ELF-1 (cell line): ENCODE results near the gene SLFN11.
A peak's percentile ranks its signal among the peaks of the same experiment; 100 is the strongest.
"Not testable (repeated sequence)": the region's sequence is repeated elsewhere in the genome, so short reads cannot be mapped to it uniquely, and the experiment has no call there.

ENCODE experiments used
- DNase-seq: peaks from one replicate; pipeline ENCODE4 v3.0.0-alpha.2; 2016; ENCODE audit warnings: low read depth, low spot score

The SLFN11 gene

DNA sequence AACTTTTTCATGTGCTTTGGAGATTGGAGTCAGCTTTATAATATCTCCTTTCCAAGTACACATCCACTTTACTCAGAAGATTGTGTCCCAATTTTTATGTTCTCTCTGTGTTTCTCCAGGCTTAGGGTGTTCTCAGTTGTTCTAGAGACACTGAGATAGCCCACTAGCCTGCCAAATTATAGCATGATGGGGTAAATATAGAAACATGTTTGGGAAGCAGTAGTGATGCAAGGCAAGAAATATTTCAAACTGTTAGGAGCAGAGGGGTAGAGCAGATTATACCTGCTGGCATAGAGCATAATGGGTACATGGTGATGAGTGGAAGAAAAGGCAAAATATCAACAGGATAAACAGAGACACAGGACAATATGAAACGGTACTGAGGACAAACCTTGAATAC is 12.4 kb downstream of the SLFN11 start:
- no peak for DNase-seq

DNA sequence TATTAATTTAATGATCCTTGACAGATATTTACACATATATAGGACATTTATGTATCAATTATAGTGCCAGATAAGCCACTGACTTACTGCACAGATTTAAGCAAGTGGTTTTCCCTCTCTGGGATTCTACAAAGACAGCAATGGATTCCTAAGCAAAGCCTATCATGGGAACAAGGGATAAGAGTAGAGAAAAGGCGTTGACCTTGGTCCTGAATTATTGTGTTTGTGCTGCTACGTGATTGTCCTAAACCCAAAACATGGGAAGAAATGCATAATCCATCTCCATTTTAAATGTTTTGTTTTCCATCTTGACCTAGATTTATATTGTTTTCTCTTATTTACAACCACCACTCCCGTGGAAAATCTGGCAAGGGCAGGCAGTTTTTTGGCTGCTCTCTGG is 14.0 kb downstream of the SLFN11 start:
- DNase-seq: no peak

DNA sequence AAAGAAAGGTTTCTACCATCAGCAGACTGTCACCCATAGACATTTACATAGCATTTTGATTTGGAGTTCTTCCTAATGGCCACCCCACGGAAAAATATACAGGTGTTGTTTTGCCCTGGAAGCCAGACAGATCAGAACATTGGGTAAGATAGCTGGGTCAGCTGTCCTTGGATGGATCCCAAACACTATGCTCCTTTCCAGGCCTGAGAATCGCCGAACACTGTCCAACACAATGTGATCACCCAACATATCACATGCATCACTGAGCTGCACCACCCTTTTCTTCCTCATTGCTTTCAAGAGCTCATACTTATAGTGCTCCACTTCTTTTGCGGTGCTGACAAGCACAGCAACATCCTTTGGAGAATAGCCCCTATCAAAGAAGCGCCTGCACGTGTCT is 21.1 kb downstream of the SLFN11 start:
- no peak for DNase-seq

DNA sequence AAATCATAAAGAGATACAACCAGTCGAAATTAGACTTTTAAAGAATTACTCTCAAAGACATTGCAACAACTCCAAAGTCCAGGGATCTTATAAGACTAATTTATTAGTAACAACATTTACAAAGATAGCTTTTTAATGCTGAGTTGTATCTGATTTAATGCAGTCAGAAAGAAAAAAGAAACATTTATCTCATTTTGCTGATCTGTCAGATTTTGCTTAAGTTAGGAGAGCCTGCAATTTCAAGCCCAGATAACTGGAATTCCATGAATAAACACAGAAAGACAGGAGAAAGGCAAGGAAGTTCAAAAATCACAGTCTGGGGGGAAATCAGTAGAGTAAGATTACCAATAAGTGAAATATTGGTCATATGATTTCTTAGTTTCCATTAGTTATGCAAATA is 22.9 kb downstream of the SLFN11 start:
- DNase-seq: no peak

DNA sequence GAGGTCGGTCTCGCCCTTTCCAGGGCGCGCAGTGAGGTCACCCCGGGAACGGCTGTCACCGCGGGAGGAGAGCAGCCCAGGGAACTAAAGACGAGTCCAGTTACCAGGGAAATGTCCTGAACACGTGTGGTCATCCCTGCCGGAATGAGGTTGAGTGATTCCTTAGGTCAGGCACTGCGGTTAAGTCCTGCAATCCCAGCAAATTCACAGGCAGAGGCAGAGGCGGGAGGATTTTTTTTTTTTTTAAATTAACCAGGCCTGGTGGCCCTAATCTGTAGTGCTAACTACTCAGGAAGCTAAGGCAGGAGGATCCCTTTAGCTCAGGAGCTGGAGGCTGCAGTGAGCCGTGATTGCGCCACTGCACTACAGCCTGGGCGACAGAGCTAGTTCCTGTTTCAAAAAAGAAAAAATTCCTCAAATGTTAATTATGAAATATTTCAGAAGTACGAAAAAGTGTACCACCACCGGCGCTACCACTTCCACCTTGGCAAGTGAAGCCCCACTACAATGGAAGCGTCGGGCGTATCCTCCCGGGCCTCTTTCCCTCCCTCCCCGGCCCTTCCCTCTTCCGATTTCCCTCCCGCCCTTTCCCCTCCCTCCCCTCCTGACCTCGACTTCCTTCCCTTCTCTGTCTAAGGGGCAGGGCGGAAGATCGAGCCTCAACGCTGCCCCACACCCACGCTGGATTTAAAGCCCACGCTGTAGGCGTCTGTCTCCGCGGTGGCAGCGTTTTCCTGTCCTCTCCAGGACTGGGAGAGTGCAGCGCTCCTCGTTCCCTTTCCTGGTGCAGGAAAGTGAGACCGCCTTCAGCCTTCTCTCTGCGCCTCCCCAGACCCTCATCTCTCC is 27.3 kb downstream of the SLFN11 start:
- DNase-seq: peak; percentile 56

DNA sequence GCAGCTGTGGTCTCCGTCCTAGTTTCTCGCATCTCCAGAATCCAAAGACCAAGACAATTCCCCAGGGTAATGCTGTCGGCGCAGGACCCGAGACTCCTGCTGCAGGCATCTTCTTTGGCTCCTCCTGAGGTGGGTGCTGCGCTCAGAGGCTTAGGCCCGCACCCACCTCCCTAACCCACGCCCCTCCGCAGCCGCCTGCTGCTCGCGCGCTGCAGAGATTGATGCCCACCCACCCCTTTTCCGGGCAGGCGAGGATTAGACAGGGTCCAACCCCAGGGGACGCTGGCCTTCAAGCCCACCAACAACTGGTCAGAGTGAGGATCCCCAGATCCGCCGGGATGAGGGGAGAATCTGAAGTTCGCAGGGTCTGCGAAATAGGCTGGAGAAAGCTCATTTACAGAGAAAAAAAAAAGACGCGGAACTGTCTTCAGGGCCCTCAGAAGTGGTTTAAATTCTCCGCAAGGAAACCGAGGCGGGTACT is 27.9 kb downstream of the SLFN11 start:
- no peak for DNase-seq

DNA sequence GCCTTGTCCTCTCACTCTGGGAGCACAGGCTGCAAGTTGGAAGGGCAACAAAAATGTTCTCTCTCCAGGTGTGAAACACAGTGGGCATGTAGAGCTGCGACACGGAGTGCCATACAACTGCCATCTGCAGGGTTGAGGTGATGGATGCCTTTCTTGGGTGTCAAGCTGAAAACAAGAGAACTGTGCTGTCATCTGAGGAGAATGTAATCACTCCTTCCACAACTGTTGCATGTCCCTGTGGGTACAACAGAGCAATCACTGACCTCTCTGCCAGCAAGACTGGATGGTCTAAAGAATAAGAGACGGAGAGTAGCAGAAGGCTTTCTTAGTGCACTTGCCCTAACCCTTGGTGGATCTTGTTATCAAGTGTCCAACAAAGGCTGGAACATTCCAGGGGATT is 29.2 kb downstream of the SLFN11 start:
- DNase-seq: no peak

DNA sequence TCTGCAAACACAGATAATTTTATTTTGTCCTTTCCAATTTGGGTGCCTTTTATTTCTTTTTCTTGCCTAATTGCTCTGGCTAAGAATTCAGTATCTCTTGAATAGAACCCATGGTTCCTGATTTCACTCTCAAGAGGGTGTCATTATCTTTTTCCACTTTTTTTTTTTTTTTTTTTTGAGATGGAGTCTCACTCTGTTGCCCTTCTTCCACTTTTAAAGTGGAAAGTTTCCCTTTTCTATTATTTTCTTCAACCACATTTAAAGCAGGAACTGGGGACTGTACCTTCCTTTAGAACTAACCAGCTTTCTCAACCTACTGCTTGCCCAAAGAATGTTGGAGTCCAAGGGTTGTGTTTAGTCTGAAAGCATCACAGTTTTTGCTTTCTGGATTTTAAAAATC is 31.1 kb downstream of the SLFN11 start:
- DNase-seq: no peak

DNA sequence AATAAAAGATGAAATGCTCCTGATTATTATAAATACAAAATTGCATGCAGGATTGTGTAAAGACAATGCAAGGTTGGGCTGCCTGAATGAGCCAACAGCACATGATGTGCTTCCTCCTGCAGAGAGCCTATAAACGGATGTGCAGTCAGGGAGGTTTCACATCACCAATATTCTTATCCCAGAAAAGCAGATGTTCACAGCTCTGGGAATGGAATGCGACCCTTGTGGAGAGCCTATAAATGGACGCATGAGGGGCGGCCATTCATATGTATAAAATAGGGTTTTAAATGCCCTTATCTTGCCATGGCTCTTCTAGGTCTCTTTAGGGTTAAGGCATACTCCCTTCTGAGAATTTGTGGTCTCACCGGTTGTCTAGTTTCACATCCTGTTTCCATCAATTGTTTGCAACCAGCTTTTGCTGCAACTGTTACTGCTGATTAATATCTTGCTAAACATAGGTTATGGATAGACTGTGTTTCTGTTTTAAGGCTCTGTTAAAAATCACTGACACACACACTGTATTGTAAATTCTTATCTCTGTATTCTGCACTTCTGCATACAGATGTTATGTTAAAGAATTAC is 31.9 kb downstream of the SLFN11 start:
- no peak for DNase-seq

DNA sequence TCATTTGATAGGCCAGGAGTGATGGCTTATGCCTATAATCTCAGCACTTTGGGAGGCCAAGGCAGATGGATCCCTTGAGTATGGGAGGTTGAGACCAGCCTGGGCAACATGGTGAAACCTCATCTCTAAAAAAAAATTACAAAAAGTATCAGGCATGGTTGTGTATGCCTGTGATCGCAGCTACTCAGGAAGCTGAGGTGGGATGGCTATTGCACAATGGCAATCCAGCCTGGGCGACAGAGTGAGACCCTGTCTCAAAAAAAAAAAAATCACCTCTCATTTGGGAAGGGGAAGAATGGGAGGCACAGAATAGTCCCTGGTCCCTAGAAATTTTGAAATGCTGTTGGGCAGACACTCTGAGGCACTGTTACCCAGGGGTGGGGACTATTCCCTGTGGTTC is 35.2 kb downstream of the SLFN11 start:
- no peak for DNase-seq

DNA sequence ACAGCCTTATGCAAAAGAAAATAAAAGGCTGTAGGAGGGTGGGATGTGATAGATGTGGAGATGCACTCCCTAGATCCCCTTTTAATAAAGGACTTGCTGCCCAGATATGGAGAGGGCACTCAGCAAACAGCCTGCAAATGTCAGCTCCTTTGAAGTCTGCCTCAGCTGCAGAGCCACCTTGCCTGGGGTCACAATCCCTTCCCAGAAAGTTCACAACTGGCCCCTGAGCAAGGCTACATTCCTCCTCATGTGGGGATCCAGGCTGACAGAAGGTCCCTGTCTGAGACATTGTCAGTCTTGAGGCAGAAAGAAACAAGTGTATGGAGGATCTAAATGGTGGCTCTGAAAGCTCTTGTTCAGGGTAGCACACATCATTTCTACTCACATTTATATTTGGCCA is 36.1 kb downstream of the SLFN11 start:
- peak; percentile 73 for DNase-seq

DNA sequence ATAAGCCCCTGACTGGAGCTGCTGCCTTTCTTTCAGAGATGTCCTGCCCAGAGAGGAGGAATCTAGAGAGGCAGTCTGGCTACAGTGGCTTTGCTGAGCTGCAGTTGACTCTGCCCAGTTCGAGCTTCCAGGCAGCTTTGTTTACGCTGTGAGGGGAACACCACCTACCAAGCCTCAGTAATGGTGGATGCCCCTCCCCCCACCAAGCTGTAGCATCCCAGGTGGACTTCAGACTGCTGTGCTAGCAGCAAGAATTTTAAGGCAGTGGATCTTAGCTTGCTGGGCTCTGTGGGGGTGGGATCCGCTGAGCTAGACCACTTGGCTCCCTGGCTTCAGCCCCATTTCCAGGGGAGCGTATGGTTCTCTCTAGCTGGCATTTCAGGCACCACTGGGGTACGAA is 39.8 kb downstream of the SLFN11 start:
- DNase-seq: peak; percentile 26

DNA sequence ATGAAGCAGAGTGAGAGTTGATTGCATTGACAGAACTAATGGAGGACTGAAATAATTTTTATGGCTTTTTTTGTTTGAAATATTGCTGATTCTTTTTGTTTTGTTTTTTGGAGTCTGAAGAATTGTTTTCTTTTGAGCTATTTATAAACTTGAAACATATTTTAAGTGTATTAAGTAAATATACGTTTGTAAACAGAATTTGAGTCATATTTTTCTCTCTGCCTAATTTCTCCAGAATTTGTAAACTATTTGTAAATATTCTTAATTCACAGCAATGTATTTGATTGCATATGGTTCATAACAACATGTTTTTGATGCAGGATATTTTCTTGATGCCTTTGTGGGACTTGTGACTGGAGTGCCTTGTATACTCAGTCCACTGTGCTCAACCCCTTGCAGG is 50.7 kb downstream of the SLFN11 start:
- no peak for DNase-seq

DNA sequence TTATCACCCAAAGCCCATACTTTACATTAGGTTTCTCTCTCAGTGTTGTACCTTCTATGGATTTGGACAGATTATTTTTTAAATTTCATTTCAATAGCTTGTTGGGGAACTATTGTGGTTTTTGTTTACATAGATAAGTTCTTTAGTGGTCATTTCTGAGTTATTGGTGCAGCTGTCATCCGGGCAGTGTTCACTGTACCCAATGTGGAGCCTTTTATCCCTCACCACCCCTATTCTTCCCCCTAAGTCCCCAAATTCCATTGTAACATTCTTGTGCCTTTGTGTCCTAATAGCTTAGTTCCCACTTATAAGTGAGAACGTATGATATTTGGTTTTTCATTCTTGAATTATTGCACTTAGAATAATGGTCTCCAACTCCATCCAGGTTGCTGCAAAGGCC is 57.5 kb downstream of the SLFN11 start:
- DNase-seq: no peak

DNA sequence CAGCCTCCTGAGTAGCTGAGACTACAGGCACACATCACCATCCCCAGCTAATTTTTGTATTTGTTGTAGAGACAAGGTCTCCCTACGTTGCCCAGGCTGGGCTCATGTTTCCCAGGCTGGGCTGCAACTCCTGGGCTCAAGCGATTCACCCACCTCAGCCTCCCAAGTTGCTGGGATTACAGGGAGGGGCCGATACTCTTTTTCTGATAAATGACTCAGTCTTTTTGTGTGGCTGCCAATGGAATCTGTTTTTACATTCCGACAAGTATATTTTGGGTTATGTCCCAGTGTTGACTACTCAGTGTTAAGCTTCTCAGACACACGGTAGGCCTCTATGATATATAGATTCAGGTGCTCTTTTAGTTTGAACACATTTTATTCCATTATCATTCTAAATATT is 58.1 kb downstream of the SLFN11 start:
- DNase-seq: no peak

DNA sequence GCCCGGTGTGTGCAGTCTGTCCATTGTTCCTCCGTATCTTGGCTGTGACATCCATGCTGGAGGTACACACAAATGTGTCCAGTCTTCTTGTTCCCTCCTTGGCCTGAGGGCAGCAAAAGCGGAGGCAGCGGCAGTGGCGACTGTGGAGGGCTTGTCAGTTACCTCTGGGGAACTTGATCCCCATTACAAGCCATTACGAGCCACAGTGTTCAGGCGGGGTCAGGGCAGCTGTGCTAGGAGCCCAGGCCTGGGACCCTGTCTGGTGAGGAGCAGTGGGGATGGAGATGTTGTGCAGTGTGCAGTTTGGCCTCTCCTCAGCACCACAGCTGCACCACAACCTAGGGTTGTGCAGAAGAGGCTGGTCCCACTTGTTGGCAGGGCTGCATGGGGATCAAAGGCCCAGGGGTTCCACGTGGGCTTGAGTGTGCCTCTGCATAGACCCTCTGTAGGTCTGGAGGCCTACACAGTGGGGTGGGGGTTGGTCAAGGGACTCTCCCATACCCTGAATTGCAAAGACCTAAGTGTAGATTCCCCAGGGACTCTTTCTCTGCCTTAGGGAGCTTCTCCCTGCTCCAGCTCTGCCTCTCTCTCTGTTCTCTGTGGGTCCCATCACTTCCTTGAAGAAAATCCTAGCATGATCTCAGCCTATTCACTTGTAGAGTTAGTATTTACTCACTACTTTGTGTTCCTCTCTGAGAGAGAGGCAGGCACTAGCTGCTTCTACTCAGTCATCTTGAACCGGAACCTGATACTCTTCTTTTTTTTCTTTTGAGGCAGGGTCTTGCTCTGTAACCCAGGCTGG is 58.8 kb downstream of the SLFN11 start:
- peak; percentile 43 for DNase-seq

DNA sequence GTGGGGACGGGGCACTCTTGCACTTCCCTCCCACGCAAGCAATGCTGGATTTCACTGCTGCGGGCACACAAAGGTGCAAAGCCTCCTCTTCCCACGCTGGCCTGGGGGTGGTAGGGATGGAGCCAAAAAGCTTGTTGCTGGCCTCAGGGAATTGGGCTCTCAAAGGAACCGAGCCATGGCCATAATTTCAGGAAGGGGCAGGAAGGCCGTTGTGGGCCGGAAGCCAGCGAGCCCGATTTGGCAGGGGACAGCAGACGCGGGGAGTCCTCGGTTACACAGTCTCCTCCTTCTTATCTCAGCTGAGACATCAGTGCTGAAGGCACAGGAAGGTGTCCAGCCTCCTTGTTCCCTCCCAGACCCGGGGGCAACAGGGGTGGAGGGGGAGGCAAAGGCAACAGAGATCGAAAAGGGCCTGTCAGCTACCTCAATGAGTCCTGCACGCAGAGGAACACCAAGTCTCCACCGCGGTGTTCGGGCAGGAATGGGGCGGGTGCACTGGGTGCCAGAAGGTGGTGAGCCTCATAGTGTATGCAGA is 59.5 kb downstream of the SLFN11 start:
- peak; percentile 66 for DNase-seq

DNA sequence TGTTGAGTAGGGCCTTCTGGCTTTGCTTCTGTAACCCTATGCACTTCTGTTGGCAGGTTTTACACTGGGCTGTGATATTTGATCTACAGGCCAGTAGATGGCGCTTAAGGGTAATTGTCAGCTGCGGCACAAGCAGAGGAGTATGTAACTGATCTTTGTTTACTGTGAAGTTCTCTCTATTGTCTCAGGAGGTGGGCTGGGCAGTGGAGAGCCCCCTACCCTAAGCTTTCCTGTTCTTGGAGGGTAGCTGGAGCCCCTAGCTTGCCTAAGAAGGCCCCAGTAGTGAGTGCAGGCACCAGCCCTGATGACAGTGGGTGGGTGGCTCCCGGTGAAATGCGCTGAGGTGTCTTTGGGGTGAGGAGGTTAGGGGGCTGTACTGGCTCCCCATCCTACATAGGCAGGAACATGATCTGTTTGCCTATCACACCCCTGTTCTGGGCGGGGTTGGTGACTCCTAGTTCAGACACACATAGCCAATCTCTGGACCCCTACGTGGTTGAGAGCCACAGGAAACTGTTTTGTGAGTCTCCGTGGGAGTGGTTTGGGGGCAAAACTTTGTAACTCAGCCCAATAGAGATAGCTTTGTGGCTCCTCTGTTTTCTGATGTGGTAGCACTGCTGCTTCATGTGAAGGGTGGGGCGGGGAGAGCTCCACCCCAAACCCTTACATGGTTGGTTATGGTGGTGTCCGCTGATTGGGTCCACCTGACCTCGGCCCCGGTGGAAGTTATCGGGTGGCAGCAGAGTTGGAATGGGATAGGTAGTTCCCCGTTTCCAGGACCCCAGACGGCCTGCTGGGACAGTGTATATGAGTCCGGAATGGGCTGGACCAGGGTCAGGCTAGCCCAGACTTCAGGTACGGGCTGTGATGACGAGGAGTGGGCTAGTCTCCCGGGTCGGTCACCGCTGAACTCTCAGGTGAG is 60.4 kb downstream of the SLFN11 start:
- DNase-seq: peak; percentile 83

DNA sequence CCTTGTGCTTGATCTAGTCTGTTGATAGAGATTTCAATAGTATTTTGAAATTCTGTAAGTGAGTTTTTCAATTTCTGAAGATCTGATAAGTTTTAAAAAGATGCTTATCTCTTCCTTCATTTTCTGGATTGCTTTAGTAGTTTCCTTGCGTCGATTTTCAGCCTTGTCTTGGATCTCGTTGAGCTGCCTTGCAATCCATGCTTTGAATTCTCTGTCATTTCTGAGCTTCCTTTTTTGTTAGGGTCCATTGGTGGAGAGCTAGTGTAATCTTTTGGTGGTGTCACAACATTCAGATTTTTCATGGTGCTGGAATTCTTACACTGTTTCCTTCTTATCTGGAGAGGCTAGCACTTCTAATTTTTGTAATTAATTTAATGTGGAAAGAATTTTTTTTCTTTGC is 61.1 kb downstream of the SLFN11 start:
- no peak for DNase-seq

DNA sequence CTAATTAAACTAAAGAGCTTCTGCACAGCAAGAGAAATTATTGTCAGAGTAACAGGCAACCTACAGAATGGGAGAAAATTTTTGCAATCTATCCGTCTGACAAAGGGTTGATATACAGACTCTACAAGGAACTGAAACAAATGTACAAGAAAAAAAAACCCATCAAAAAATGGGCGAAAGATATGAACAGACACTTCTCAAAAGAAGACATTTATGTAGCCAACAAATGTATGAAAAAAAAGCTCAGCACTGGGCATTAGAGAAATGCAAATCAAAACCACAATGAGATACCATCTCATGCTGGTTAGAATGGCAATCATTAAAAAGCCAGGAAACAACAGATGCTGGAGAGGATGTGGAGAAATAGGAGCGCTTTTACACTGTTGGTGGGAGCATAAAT is 64.1 kb downstream of the SLFN11 start:
- not testable (repeated sequence) for DNase-seq
